Neutrophil (primary cell): ENCODE data around the gene LCK.

ENCODE experiments used
- H3K27ac ChIP-seq: fragments of 200-600 bp; sonication (generic); 2 replicates; pipeline ENCODE4 v1.5.1; 2016; ENCODE audit warnings: mild to moderate bottlenecking, moderate library complexity
- H3K27me3 ChIP-seq: fragments of 200-600 bp; sonication (generic); 2 replicates; pipeline ENCODE4 v1.6.0; 2016; ENCODE audit warnings: mild to moderate bottlenecking
- H3K36me3 ChIP-seq: fragments of 200-600 bp; sonication (generic); 2 replicates; pipeline ENCODE4 v1.5.1; 2017
- H3K4me1 ChIP-seq, 2 experiments: fragments of 200-600 bp in 1 of 2; sonication (generic) in 1 of 2; 1 replicate in 1 of 2; 2 replicates in 1 of 2; pipeline versions ENCODE4 v1.5.1 to v1.6.1; 2013 to 2016; ENCODE audit warnings: low read depth in 1 of 2, low read length in 1 of 2, mild to moderate bottlenecking in 1 of 2, moderate library complexity in 1 of 2; ENCODE audit not compliant: control insufficient read depth in 1 of 2, insufficient read depth in 1 of 2
- H3K4me3 ChIP-seq, 2 experiments: fragments of 200-600 bp in 1 of 2; sonication (generic) in 1 of 2; 1 replicate in 1 of 2; 2 replicates in 1 of 2; pipeline ENCODE4 v1.5.1; 2013 to 2016; ENCODE audit warnings: low read depth in 1 of 2, low read length in 1 of 2, mild to moderate bottlenecking in 1 of 2, moderate library complexity in 1 of 2
- H3K9me3 ChIP-seq: fragments of 200-600 bp; sonication (generic); 2 replicates; pipeline ENCODE4 v1.5.1; 2016
- CTCF ChIP-seq: fragments of 200-600 bp; sonication (generic); IDR thresholded peaks from 2 replicates; pipeline ENCODE4 v1.5.1; 2016; ENCODE audit warnings: antibody characterized with exemption

LCK gene

DNA sequence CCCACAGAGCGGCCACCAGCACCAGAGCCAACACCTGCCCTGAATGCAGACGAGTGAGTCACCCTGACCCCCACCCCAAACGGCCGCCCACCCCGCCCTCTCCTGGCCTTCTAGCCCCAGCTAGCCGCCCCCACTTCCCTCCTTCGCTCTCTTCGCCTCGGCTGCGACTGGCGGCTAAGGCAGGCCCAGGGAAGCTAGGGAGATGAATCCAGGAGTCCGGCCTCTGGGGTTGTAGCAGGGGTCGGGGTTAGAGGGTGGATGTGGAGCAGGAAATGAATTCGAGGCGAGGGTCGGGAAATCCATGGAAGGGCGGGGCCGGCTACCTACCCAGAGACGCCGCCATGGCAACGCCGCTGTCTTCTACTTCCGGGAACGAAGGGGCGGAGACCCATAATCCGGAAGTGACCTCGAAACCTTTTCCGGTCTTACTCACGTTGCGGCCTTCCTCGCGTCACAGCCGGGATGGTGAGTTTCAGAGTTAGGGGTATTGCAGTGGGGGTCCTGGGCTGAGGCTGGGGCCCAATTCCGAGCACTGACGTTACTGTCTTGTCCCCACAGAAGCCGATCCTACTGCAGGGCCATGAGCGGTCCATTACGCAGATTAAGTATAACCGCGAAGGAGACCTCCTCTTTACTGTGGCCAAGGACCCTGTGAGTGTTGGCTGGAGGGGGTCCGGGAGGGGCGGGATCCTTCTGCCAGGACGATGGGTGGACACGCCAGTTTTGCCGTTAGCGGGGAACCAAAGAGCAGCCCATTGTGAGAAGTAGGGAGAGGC is 28.9 kb upstream of the LCK start, which contains the start of the genes EIF3I and TMEM234:
TSS of gene EIF3I (plus strand) at position 428 of the 776 bp plus-strand sequence. CDS start at position 463, 35 bp downstream.
TSS of gene TMEM234 (minus strand) at position 374 of the 776 bp plus-strand sequence. CDS start at position 343, 31 bp downstream.
- H3K4me1 ChIP-seq, result peaks cover 19 to 26% of the 10 kb centered on the region in 2 experiments
- H3K27ac ChIP-seq, result peak within 1 kb of the TSS; percentile 86
- no peaks in the 10 kb centered on the region for H3K9me3 ChIP-seq
- H3K27me3 ChIP-seq, result no peaks in the 10 kb centered on the region
- peaks cover 40% of the 10 kb centered on the region for H3K36me3 ChIP-seq
- peak; percentile 8 for TF ChIP-seq CTCF
- peak within 1 kb of the TSS; percentile 80 to 99 for H3K4me3 ChIP-seq

- H3K4me1 ChIP-seq, result peaks cover 19 to 26% of the 10 kb centered on the region in 2 experiments
- H3K9me3 ChIP-seq, result no peaks in the 10 kb centered on the region
- H3K27ac ChIP-seq, result no peak overlapping the region
- no peak for TF ChIP-seq CTCF
- peaks cover 46% of the 10 kb centered on the region for H3K36me3 ChIP-seq
- no peaks in the 10 kb centered on the region for H3K27me3 ChIP-seq
- no peak overlapping the region for H3K4me3 ChIP-seq
Measured at GRCh38 chr1:32223683-32224082, 27.4 kb upstream of the LCK start.

GRCh38 chr1:32224285-32224684 is 26.8 kb upstream of the LCK start:
- Histone ChIP-seq H3K36me3 (peaks cover 50% of the 10 kb centered on the region), H3K4me1 (peaks cover 19 to 26% of the 10 kb centered on the region in 2 experiments), H3K4me3 (no peak overlapping the region), H3K27ac (no peak overlapping the region), H3K27me3 (no peaks in the 10 kb centered on the region), H3K9me3 (no peaks in the 10 kb centered on the region)
- no peak for TF ChIP-seq CTCF

- no peak for TF ChIP-seq CTCF
- Histone ChIP-seq H3K4me3 (no peak overlapping the region), H3K27ac (no peak overlapping the region), H3K9me3 (no peaks in the 10 kb centered on the region), H3K36me3 (peaks cover 62% of the 10 kb centered on the region), H3K27me3 (no peaks in the 10 kb centered on the region), H3K4me1 (no peaks in the 10 kb centered on the region)
Measured at GRCh38 chr1:32228771-32229170, 22.3 kb upstream of the LCK start.

- no peak overlapping the region for H3K27ac ChIP-seq
Measured at GRCh38 chr1:32231843-32232432, 19.1 kb upstream of the LCK start.

More at GRCh38 chr1:32231843-32232432, 19.1 kb upstream of the LCK start:
- no peaks in the 10 kb centered on the region for H3K9me3 ChIP-seq
- H3K4me3 ChIP-seq, result no peak overlapping the region
- TF ChIP-seq CTCF, result no peak
- H3K27me3 ChIP-seq, result no peaks in the 10 kb centered on the region
- no peaks in the 10 kb centered on the region for H3K4me1 ChIP-seq
- H3K36me3 ChIP-seq, result peaks cover 51% of the 10 kb centered on the region
